ENCODE results near the gene ADAP1. TPM values are rescaled to one million over a fixed set of nuclear protein-coding genes. Genes with fewer than 3 reads are reported as not detected.

ADAP1 gene
- total RNA-seq, 2 donors from 2014 or later, result 19.7 to 19.8 TPM

GRCh38 chr7:885893-886625 is 68.4 kb downstream of the ADAP1 start:
- intact Hi-C loops (cut with DNase I), result no loop called here
- 85 to 87% methylated on average over 27 to 30 of the region's 30 CpGs for WGBS, 2 donors

GRCh38 chr7:885261-885892 is 69.1 kb downstream of the ADAP1 start:
- no peaks in the 10 kb centered on the region for H3K27me3 ChIP-seq
- WGBS, 2 donors, result 25 to 39% methylated on average over 13 to 25 of the region's 25 CpGs
- intact Hi-C loops (cut with DNase I), result no loop called here
- TF ChIP-seq CTCF (IDR thresholded peaks at IDR 0.05), result no peak
- TF ChIP-seq POLR2A (IDR thresholded peaks at IDR 0.05), result no peak
- ATAC-seq (no peak), DNase-seq (peak in 1 of 4 donors; percentile 13)
- H3K9me3 ChIP-seq, result no peaks in the 10 kb centered on the region
- peak overlapping the region in 2 of 4 donors; percentile 17 to 51 for H3K27ac ChIP-seq
- H3K4me1 ChIP-seq, result peaks cover 55% of the 10 kb centered on the region
- peaks cover 0 to 7% of the 10 kb centered on the region in 2 donors for H3K36me3 ChIP-seq (replicated peaks in 1 of 2; ENCODE audit: insufficient read depth in 1 of 2, low read depth in 2 of 2)
- H3K4me3 ChIP-seq, result no peak overlapping the region

More at GRCh38 chr7:885893-886625, 68.4 kb downstream of the ADAP1 start:
- peaks cover 4 to 9% of the 10 kb centered on the region in 2 donors for H3K36me3 ChIP-seq (replicated peaks in 1 of 2; ENCODE audit: insufficient read depth in 1 of 2, low read depth in 2 of 2)
- TF ChIP-seq POLR2A (IDR thresholded peaks at IDR 0.05) (no peak), CTCF (IDR thresholded peaks at IDR 0.05) (no peak)
- H3K27ac ChIP-seq, result no peak overlapping the region
- ATAC-seq (no peak), DNase-seq (peak in 1 of 4 donors; percentile 5)
- no peaks in the 10 kb centered on the region for H3K27me3 ChIP-seq
- H3K9me3 ChIP-seq, result no peaks in the 10 kb centered on the region
- peaks cover 49% of the 10 kb centered on the region for H3K4me1 ChIP-seq
- no peak overlapping the region for H3K4me3 ChIP-seq

- Histone ChIP-seq H3K4me1 (peaks cover 65% of the 10 kb centered on the region), H3K4me3 (no peak overlapping the region), H3K36me3 (replicated peaks in 1 of 2; ENCODE audit: insufficient read depth in 1 of 2, low read depth in 2 of 2) (peaks cover 0 to 7% of the 10 kb centered on the region in 2 donors), H3K27ac (peak overlapping the region in 3 of 4 donors; percentile 17 to 51 (median 26)), H3K9me3 (no peaks in the 10 kb centered on the region), H3K27me3 (no peaks in the 10 kb centered on the region)
- DNase-seq (peak in 3 of 4 donors; percentile 56 to 73 (median 70)), ATAC-seq (peak; percentile 36)
- intact Hi-C loops (cut with DNase I), result no loop called here
- 46 to 76% methylated on average over 6 to 30 of the region's 31 CpGs for WGBS, 2 donors
- TF ChIP-seq POLR2A (IDR thresholded peaks at IDR 0.05) (no peak), CTCF (IDR thresholded peaks at IDR 0.05) (no peak)
These were observed 70.1 kb downstream of the ADAP1 start for GRCh38 chr7:884191-885003.

- no peak for TF ChIP-seq CTCF (IDR thresholded peaks at IDR 0.05)
- Histone ChIP-seq H3K36me3 (replicated peaks in 1 of 2; ENCODE audit: insufficient read depth in 1 of 2, low read depth in 2 of 2) (peaks cover 0 to 7% of the 10 kb centered on the region in 2 donors), H3K27me3 (no peaks in the 10 kb centered on the region), H3K27ac (peak overlapping the region in 3 of 4 donors; percentile 23 to 51 (median 49)), H3K4me3 (no peak overlapping the region), H3K4me1 (peaks cover 76% of the 10 kb centered on the region), H3K9me3 (no peaks in the 10 kb centered on the region)
- ATAC-seq, result no peak
- 54 to 73% methylated on average over 44 to 50 of the region's 50 CpGs for WGBS, 2 donors
- DNase-seq, result peak in 3 of 4 donors; percentile 42 to 46 (median 45)
- intact Hi-C loops (cut with DNase I), result no loop called here
These were observed 71.1 kb downstream of the ADAP1 start for GRCh38 chr7:883055-884021.
